ENCODE measurements around the gene GAR1. TPM values are rescaled to one million over a fixed set of nuclear protein-coding genes. Genes with fewer than 3 reads are reported as not detected.

Gene GAR1
- total RNA-seq, 2 donors from 2014 or later = 33.3 to 35.3 TPM

DNA sequence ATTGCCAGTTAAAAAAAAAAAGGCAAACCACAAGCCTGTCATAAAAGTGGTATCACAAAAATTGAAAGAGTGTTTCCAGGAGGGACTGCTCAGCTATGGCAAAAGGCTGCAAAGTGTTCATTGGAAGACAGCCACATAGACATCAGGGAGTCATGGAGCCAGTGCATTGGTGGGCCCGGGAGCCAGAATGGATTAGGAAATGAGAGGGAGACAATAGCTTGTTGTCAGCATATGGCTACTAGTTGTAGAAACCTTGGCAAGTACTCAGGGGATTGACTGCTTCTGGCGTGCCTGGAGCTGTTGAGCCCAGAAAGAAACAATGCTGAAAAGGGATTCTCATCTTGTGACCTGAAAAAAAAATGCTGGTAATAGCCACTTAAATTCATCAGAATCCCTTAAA, 5.0 kb downstream of the GAR1 start:
- TF ChIP-seq CTCF (conservative IDR thresholded peaks at IDR 0.05) = no peak
- H3K27me3 Mint-ChIP-seq (ENCODE audit: insufficient read depth) = no peaks in the 10 kb centered on the region
- no peak for DNase-seq
- no peak overlapping the region for H3K4me3 Mint-ChIP-seq
- H3K4me3 ChIP-seq (ENCODE audit: low read length) = no peak overlapping the region
- H3K9ac ChIP-seq (ENCODE audit: extremely low read depth, low read length, poor library complexity, severe bottlenecking) = no peak overlapping the region
- WGBS, 2 experiments (ENCODE audit: insufficient coverage in 1 of 2, insufficient read length in 1 of 2) = 90% methylated on average over 2 of the region's 2 CpGs
- H3K36me3 ChIP-seq (ENCODE audit: control insufficient read depth, insufficient read depth, low read length) = peaks cover 81% of the 10 kb centered on the region
- H3K9me3 ChIP-seq (ENCODE audit: control insufficient read depth, low read length) = no peaks in the 10 kb centered on the region
- no peak overlapping the region for H3K27ac ChIP-seq (ENCODE audit: low read depth, low read length)
- no peak overlapping the region for H3K27ac Mint-ChIP-seq
- peaks cover 68% of the 10 kb centered on the region for H3K36me3 Mint-ChIP-seq (ENCODE audit: low read depth)
- H3K4me1 ChIP-seq (ENCODE audit: control insufficient read depth, insufficient read depth, low read length) = no peaks in the 10 kb centered on the region
- H3K4me1 Mint-ChIP-seq = peaks cover 27% of the 10 kb centered on the region
- H3K27me3 ChIP-seq (ENCODE audit: control insufficient read depth, insufficient read depth, low read length, poor library complexity, severe bottlenecking) = no peaks in the 10 kb centered on the region
- H3K9me3 Mint-ChIP-seq = no peaks in the 10 kb centered on the region

DNA sequence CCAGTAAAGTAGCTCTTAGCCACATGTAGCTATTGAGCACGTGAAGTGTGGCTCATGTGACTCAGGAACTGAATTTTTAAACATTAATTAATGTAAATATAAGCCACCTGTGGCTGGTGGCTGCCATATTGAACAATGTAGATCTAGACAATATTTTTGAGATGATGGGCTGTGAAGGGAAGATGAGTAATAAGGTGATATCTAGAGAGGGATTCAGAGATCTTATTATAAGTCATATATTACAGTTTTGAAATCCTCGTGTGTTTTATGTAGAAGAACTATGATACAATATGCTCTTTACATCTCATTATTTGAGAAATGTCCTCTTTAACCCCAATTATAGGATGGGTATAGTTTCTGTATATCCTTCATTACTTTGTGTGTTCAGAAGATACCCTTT, 5.6 kb downstream of the GAR1 start:
- DNase-seq = no peak
- Histone ChIP-seq H3K27ac (ENCODE audit: low read depth, low read length) (no peak overlapping the region), H3K4me3 (ENCODE audit: low read length) (no peak overlapping the region), H3K9me3 (ENCODE audit: control insufficient read depth, low read length) (no peaks in the 10 kb centered on the region), H3K36me3 (ENCODE audit: control insufficient read depth, insufficient read depth, low read length) (peaks cover 84% of the 10 kb centered on the region), H3K9ac (ENCODE audit: extremely low read depth, low read length, poor library complexity, severe bottlenecking) (no peak overlapping the region), H3K4me1 (ENCODE audit: control insufficient read depth, insufficient read depth, low read length) (no peaks in the 10 kb centered on the region), H3K27me3 (ENCODE audit: control insufficient read depth, insufficient read depth, low read length, poor library complexity, severe bottlenecking) (no peaks in the 10 kb centered on the region)
- H3K27me3 Mint-ChIP-seq (ENCODE audit: insufficient read depth) = no peaks in the 10 kb centered on the region
- peaks cover 70% of the 10 kb centered on the region for H3K36me3 Mint-ChIP-seq (ENCODE audit: low read depth)
- no peak for TF ChIP-seq CTCF (conservative IDR thresholded peaks at IDR 0.05)
- H3K9me3 Mint-ChIP-seq = no peaks in the 10 kb centered on the region
- peaks cover 27% of the 10 kb centered on the region for H3K4me1 Mint-ChIP-seq
- 38% methylated on average over 1 of the region's 2 CpGs; no CpG with 5 or more reads in 1 of the 2 experiments for WGBS, 2 experiments (ENCODE audit: insufficient coverage in 1 of 2, insufficient read length in 1 of 2)
- no peak overlapping the region for H3K27ac Mint-ChIP-seq
- H3K4me3 Mint-ChIP-seq = no peak overlapping the region

GRCh38 chr4:109826719-109827118, 11.2 kb downstream of the GAR1 start:
- no peak overlapping the region for H3K27ac Mint-ChIP-seq
- Histone ChIP-seq H3K27me3 (ENCODE audit: control insufficient read depth, insufficient read depth, low read length, poor library complexity, severe bottlenecking) (no peaks in the 10 kb centered on the region), H3K4me3 (ENCODE audit: low read length) (peak overlapping the region; percentile 41), H3K4me1 (ENCODE audit: control insufficient read depth, insufficient read depth, low read length) (no peaks in the 10 kb centered on the region), H3K9me3 (ENCODE audit: control insufficient read depth, low read length) (no peaks in the 10 kb centered on the region), H3K27ac (ENCODE audit: low read depth, low read length) (no peak overlapping the region), H3K9ac (ENCODE audit: extremely low read depth, low read length, poor library complexity, severe bottlenecking) (no peak overlapping the region), H3K36me3 (ENCODE audit: control insufficient read depth, insufficient read depth, low read length) (peaks cover 53% of the 10 kb centered on the region)
- H3K9me3 Mint-ChIP-seq = no peaks in the 10 kb centered on the region
- H3K27me3 Mint-ChIP-seq (ENCODE audit: insufficient read depth) = no peaks in the 10 kb centered on the region
- H3K36me3 Mint-ChIP-seq (ENCODE audit: low read depth) = peaks cover 26% of the 10 kb centered on the region
- no peak overlapping the region for H3K4me3 Mint-ChIP-seq
- DNase-seq = no peak
- peak; percentile 75 for TF ChIP-seq CTCF (conservative IDR thresholded peaks at IDR 0.05)
- peaks cover 15% of the 10 kb centered on the region for H3K4me1 Mint-ChIP-seq
